ENCODE results near the gene LRIT2. TPM values are rescaled to one million over a fixed set of nuclear protein-coding genes. Genes with fewer than 3 reads are reported as not detected.

Gene LRIT2
- total and polyA plus RNA-seq, 9 of the 15 experiments (the other 6 are each of a cell fraction or from before 2014, with no cell fraction given), result not detected

- Histone ChIP-seq H3K4me2 (ENCODE audit: insufficient read depth, low read length) (no peak overlapping the region), H3K36me3 (ENCODE audit: control insufficient read depth, insufficient read depth, low read length) (no peaks in the 10 kb centered on the region), H3K9me1 (ENCODE audit: control insufficient read depth, insufficient read depth, low read length) (no peaks in the 10 kb centered on the region), H4K20me1 (replicated peaks; ENCODE audit: control insufficient read depth, insufficient read depth, low read length) (no peaks in the 10 kb centered on the region; the same call in 1 of the 2 replicates), H3K9me3 (replicated peaks; ENCODE audit: control insufficient read depth, insufficient read depth, low read depth, low read length) (no peaks in the 10 kb centered on the region), H2AFZ (ENCODE audit: low read depth, low read length) (no peak overlapping the region), H3K27ac (ENCODE audit: extremely low read depth, low read depth, low read length) (no peak overlapping the region), H3K4me1 (replicated peaks in 1 of 2; ENCODE audit: control insufficient read depth in 2 of 2, insufficient read depth in 2 of 2, low read length in 2 of 2) (no peaks in the 10 kb centered on the region; a peak in 1 of 5 replicates), H3K9ac (ENCODE audit: insufficient read depth in 1 of 2, low read depth in 2 of 2, low read length in 2 of 2) (no peak overlapping the region; a peak in 1 of 4 replicates), H3K4me3 (no peak overlapping the region), H3K27me3 (ENCODE audit: control insufficient read depth in 2 of 2, insufficient read depth in 2 of 2, low read length in 2 of 2) (peaks cover 26 to 34% of the 10 kb centered on the region in 2 experiments; a peak in 4 of 5 replicates), H3K79me2 (ENCODE audit: control insufficient read depth, insufficient read depth, low read length) (no peaks in the 10 kb centered on the region)
- no peak for DNase-seq (ENCODE audit: extremely low read depth in 1 of 4, low spot score in 3 of 4)
- BruUV-seq (replicated peaks), result no TSS peak
- intact Hi-C loops (cut with micrococcal nuclease) (no loop called here), in situ Hi-C loops (cut with MboI) (no loop called here)
- no peak for FAIRE-seq
- 3% methylated on average over 4 of the region's 4 CpGs for WGBS (ENCODE audit: insufficient coverage, low coverage, missing lambda C conversion rate)
- ATAC-seq, result peak; percentile 34
- POLR2A ChIA-PET, result interaction anchor here (0.5 to 0.6 kb wide), 2 partner anchors 103 to 575 kb away, joined by 3 to 4 read pairs; no protein-coding TSS in a partner anchor
- CTCF ChIA-PET (ENCODE audit: low intra/inter-chr PET ratio), result no interaction called here
- TF ChIP-seq REST (IDR thresholded peaks at IDR 0.05; ENCODE audit: borderline replicate concordance) (no peak), REST (CRISPR knock-in tag; IDR thresholded peaks at IDR 0.05; ENCODE audit: low read depth) (no peak), CBX5 (IDR thresholded peaks at IDR 0.05; ENCODE audit: borderline replicate concordance, low read depth) (no peak), SMARCE1 (IDR thresholded peaks at IDR 0.05) (no peak), GTF2B (IDR thresholded peaks at IDR 0.05; ENCODE audit: extremely low read depth, insufficient read length) (no peak), ZC3H4 (CRISPR knock-in tag; IDR thresholded peaks at IDR 0.05; ENCODE audit: borderline replicate concordance) (no peak), C11orf30 (IDR thresholded peaks at IDR 0.05; ENCODE audit: low read depth) (no peak), E2F4 (CRISPR knock-in tag; IDR thresholded peaks at IDR 0.05; ENCODE audit: low read depth) (no peak), CC2D1A (IDR thresholded peaks at IDR 0.05) (no peak), ETS2 (tag; IDR thresholded peaks at IDR 0.05; ENCODE audit: borderline replicate concordance, poor library complexity, severe bottlenecking) (no peak), CBX3 (IDR thresholded peaks at IDR 0.05; ENCODE audit: borderline replicate concordance in 1 of 2, low read length in 2 of 2) (no peak), KAT8 (IDR thresholded peaks at IDR 0.05; ENCODE audit: low read depth) (no peak), DPF2 (IDR thresholded peaks at IDR 0.05) (no peak)
Observed at GRCh38 chr10:84176836-84177474, 48.4 kb downstream of the LRIT2 start.

Measured in K562 (cell line).